Measurements from ENCODE around the gene MACROD2.
"Not testable (repeated sequence)": the region's sequence is repeated elsewhere in the genome, so short reads cannot be mapped to it uniquely, and the experiment has no call there.

MACROD2 gene

DNA sequence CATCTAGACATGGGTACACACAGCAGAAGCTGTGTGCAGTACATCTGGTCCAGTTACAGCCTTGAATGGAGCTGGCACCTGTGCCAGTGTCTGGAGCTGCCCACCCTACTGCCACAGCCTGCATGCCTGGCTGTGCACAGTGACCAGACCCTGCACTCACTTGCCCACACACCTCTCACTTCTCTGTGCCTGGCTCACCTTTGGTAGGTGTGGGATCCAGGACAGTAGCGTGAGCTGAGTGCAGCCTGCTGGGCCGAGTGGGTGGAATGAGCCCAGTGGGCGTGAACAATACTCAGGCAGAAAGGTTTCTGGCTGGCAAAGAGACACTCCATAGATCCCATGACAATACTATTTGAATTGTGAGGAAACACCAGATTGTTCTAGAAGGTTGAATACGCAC lies 1181.6 kb downstream of the MACROD2 start:
- DNase-seq (ENCODE audit: low read depth) = no peak

DNA sequence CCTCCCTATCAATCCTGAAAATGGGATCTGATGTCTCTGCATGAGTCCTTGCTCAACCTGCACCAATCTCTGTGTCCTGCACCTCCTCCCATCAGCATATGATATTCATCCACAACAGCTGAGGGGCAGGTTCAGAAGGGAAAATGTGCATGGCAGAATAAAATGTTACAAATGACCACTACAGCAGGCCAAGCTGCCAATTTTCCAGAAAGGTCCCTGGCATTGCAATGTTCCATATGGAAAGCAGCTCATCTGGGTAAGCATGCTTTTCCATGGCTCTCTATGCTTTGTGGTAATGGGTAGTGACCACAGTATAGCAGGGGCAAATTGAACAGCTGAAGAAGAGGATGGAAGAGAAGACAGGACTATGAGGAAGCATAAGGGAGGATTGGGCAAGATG lies 1183.3 kb downstream of the MACROD2 start:
- no peak for DNase-seq (ENCODE audit: low read depth)

DNA sequence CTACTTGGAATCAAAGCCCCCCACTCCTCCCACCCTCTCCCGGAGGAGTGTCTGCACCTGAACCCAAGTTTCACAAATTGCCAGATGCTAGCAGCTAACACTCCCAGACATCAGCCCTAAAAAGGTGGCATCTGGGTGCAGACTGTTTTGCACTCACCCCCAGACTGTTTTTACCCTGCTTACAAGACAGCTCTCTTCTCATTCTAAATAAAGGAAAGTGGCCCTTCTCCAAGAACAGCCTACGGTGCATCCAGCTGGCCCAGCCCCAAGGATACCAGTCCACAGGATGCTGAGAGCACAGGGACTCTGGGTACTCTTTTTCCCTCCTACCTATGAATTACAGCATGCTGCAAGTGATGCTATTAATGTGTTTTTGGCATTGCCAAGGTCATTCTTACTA lies 1184.1 kb downstream of the MACROD2 start:
- no peak for DNase-seq (ENCODE audit: low read depth)

DNA sequence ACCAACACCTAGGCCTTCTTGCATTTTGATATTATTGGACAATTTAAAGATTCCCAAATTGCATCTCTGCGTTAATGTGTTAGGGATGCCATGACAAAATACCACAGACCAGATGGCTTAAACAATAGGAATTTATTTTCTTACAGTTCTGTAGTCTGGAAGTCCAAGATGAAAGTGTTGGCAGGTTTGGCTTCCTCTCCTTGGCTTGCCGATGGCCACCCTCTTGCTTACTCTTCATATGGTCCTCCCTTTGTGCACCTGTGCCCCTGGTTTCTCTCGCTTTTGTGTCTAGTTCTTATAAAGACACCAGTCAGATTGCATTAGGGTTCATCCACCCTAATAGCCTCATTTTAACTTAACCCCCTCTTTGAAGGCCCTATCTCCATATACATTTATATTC lies 1184.5 kb downstream of the MACROD2 start:
- no peak for DNase-seq (ENCODE audit: low read depth)

DNA sequence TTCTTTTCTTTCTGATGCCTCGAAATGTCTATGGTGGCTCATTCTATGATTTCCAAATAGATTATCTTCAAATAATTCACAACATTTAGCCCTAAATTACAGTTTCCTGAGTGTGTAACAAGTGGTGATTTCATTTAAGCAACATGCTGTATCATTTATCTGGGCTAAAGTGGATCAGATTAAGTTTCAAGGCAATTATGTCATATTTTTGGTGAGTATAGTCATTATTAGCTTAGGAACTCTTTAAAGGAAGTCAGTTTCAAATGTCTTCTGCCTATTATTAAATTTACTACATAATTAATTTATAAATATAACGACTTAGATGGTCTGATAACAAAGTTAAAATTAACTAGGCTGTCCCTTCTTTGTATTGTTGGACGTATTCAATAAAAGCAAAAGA lies 1190.0 kb downstream of the MACROD2 start:
- DNase-seq (ENCODE audit: low read depth) = no peak

DNA sequence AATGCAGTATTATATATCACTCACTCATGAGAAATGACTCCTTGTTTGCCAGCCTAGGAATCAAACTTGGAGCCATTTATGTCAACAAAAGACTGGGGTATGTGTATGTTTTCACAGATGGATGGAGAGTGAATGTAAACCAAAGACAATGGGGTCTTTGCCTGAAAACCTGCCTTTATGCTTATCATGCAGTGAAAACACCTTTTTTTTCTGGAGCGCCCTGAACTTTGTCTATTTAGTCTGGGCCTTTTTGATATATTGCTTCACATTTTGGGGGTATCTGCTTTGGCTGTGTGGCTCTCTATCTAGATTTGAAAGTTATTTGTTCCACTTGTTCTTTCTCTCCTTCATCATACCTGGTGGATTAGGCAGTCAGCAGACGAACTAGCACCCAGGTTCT lies 1190.6 kb downstream of the MACROD2 start:
- no peak for DNase-seq (ENCODE audit: low read depth)

DNA sequence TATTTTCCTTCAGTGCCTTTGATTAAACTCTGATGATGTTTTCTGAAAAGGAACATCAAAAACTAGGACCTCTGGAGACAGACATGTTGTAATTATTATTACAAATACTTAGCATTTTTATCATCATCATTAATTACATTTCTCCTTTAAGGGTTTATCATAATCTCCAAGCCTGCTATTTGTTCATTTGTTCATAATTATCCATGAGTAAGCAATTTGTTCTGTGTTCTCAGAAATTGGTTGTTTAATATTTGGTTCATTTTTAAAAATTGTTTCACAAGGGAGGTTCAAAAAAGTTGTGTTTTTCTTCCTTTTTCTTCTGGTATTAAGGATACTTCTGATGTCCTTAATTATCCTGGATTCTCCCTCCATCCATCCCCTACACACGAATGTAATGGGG lies 1192.3 kb downstream of the MACROD2 start:
- no peak for DNase-seq (ENCODE audit: low read depth)

DNA sequence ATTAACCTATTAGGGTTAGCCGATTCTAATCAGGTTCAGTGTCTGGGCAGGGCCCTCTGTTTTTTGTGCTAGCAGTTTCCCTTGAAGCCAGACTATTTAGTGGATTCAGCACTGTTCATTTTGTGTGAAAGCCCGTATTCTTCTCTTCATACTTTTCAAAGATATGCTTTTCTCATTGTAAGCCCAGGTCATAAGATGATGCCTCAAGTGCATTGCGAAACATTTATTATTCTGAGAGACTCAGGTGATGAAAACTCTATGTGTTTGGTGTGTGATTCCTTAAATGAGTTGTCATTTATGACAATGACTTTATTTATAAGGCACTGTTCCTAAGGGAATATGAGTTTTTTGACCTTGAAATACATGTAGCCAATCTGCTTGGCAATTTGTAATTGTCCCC lies 1193.1 kb downstream of the MACROD2 start:
- DNase-seq (ENCODE audit: low read depth) = no peak

DNA sequence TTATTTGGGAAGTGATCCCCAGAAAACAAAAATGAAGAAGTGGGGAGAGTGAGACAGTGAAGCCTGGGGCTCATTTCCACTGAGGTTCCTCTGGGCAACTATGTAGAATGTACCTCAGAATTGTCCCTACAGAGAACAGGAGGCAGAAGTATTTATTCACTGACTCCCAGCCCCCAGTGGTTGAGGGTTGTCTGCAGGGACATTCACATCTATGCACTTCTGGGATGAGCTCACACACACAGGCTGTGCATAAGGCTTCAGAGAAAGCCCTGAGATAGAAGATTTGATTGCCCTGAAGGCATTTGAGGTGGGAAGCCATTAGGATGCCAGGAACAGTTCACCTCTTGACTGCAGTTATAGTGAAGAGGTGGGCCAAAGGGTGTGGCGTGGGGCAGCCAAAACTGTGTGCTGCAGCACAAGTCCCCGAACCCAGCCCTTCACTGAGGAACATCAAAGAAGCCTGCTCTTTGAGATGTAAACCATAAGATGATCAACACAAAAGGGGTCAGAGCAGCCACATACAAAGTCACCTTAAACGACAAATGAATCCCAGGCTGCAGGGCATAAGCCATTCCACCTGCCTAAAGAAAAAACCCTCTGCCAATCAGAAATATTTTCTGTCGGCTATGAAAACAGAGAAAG lies 1195.9 kb downstream of the MACROD2 start:
- DNase-seq (ENCODE audit: low read depth) = no peak

DNA sequence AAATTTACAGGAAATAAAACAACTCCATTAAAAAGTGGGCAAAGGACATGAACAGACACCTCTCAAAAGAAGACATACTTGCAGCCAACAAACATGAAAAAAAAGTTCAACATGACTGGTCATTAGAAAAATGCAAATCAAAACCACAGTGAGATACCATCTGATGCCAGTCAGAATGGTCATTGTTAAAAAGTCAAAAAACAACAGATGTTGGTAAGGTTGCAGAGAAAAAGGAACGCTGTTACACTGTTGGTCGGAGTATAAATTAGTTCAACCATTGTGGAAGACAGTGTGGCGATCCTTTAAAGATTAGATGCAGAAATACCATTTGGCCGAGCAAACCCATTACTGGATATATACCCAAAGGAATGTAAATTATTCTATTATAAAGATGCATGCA lies 1200.1 kb downstream of the MACROD2 start:
- no peak for DNase-seq (ENCODE audit: low read depth)

DNA sequence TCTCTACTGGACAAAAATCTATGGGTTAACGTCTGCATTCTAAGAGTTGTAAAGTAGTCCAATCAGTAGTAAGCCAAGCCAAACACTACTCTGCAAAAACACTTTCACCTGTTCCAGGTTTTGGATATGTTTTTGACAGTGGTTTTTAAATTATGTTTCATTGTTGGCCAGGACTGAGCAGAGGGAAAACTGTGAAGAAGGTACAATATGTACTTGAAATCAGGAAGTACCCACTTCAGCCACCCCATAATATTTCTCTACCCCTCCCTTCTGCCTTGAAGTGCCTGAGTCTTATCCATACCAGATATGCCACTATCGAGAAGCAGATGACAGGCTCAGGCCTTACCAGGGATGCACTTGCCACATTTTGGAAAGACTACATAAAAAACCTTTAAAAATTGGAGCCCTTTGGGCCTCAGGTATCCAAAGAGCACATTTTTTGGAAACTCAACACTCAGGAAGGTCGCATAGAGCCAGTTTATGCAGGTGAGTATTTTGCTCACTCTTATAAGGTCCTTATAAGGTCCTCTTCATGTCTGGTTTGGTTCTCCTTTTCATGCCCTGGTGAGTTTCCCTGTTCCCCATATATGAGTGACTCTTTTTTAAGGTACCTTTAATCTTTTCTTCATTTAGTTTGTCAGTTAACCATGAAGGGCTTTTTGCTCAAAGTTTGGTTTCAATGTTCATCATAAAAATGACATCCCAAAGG lies 1201.4 kb downstream of the MACROD2 start:
- no peak for DNase-seq (ENCODE audit: low read depth)

DNA sequence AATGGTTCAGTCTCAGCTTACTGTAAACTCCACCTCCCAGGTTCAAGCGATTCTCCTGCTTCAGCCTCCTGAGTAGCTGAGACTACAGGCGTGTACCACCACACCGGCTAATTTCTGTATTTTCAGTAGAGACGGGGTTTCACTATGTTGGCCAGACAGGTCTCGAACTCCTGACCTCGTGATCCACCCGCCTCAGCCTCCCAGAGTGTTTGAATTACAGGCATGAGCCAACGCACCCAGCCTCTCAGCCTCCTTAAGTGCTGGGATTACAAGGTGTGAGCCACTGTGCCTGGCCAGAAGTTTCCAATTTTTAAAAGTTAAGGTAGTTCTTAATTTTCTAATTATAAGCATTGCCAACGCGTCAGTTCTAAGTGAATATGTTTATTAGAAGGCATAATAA lies 1202.7 kb downstream of the MACROD2 start:
- not testable (repeated sequence) for DNase-seq (ENCODE audit: low read depth)

DNA sequence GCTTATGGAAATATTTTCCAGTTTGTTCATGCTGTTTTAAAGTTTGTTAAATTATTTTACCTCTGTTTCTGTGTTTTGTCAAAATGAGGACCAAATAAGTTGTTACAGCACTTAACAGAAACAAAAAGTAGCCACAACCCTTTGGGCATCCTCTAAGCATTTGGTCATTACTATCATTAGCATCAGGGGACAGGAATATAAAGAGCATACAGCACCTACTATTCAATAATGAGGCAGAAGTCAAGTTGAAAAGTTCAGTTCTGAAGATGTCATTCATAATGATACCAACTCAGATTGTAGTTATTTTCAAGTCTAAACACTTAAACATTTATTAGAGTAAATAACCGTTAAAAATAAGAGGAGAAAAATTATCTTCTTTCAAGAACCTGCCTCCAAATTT lies 1204.4 kb downstream of the MACROD2 start:
- no peak for DNase-seq (ENCODE audit: low read depth)

DNA sequence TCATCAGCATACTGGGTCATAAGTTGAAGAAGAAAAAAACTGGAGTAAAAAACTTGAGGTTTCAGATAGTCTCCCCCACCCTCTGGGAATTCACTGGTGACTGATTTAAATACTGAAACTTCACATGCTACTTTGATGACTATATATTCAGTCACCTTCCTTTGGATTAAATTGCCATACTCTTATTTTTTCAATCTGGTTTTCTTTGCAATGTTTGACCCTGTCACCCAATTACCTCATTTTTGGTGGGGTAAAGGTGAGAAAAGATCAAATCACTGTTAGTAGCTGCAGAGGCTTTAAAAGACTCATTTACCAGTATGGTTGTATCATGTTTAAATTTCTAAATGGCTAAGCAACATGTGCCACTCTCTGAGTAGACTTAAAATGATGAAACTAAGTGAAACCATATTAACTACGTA lies 1204.8 kb downstream of the MACROD2 start:
- no peak for DNase-seq (ENCODE audit: low read depth)

DNA sequence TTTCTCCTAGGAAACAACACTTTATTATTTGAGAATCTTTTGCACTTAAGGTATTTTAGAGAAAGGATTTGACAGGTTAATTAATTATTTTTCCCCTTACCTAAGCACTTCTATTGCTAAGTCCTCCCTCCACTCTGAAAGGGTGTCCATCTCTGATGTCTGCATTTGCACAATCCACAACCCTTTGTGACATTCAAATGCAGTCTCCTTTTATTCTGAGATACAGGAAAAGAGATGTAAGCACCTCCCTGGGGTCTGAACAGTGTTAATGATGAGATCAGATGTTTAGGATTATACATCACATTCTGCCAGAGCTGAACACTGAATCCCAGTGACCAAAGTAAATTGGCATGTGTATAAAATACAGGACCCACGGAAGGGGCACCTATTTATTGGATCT lies 1206.3 kb downstream of the MACROD2 start:
- DNase-seq (ENCODE audit: low read depth) = no peak

DNA sequence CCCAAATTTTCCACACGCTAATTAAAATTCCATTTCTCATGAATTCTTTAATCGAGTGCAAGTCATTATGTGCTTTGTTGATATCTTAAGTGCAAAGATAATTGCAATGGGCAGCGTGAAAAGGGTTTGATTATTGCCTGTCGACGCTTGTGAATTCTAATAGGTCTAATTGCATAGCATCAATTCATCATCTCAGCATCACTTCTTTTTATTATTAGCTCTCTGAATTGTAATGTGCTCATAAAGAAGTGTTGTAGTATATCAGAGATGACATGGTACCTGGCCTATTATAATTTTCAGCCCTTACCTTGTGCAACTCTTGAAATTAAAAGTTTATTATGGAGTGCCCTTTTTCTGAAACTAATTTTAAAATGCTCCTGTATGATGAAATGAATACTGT lies 1208.9 kb downstream of the MACROD2 start:
- no peak for DNase-seq (ENCODE audit: low read depth)

DNA sequence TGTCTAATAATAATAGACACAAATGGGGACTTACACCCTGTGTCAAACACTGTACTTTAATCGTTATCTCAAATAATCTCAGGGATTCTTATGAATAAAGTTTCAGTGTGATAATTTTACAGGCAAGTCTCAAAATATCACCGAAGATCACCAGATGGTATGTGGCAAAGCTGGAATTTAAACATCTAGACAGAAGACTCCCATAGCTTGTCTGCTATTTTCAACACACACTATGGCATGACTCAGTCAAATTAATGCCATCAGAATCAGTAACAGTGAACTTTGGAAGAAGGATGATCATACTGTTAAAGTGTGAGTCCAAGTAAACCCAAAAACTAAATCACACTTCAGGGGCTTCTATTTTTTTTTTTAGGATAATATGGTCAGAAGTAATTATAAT lies 1209.7 kb downstream of the MACROD2 start:
- no peak for DNase-seq (ENCODE audit: low read depth)

DNA sequence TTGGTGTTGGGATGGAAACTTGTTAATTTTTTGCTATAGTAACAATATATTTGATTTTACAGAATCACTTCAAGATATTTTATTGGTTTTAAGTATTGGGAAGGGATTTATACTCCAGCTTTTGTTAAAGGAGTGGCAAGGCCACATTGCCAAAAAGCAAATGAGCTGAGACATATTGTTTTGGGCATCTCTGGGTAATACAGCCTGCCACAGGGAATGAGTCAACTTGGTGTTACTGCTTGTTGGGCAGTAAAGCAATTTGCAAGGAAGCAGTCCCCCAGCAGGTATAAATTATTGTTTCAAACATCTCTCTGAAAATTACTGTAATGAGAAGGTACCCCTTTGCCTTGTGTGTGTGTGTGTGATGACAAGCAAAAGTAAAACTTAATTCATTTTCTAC lies 1210.4 kb downstream of the MACROD2 start:
- no peak for DNase-seq (ENCODE audit: low read depth)

DNA sequence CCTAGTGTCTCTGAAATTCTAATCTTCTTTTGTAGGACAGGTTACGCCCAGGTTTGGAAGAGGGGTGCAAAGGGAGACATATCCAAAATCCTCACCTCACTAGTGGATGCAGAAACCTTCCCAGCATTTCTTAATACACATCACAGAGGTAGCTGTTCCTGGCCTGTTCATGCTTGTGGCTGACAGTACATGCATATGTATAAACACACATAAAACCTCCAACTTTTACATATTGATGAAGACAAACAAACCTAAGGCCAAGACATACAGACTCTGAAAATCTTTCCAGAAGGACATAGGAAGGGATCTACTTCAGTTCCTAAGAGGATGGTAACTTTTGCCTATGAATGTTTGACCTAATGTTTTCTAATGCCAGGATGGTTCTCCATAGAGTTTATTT lies 1214.2 kb downstream of the MACROD2 start:
- DNase-seq (ENCODE audit: low read depth) = no peak

DNA sequence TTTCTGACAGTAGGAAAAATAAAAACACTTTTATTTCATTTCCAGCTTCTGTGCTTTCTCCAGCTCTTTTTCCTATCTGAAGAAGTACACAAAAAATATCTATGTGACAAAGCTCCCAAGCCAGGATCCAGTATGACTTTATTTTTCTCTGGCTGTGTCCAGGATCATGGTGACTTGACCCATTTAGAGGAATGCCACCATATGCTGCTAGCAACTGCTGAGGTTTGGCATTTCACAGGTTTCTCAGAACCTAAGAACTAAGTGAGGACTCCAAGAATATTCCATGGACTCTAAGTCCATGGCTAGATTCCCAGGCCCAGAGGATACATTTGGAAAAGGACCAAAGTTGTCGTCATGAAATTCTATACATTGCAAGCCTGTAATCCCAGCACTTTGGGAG lies 1218.7 kb downstream of the MACROD2 start:
- no peak for DNase-seq (ENCODE audit: low read depth)

DNA sequence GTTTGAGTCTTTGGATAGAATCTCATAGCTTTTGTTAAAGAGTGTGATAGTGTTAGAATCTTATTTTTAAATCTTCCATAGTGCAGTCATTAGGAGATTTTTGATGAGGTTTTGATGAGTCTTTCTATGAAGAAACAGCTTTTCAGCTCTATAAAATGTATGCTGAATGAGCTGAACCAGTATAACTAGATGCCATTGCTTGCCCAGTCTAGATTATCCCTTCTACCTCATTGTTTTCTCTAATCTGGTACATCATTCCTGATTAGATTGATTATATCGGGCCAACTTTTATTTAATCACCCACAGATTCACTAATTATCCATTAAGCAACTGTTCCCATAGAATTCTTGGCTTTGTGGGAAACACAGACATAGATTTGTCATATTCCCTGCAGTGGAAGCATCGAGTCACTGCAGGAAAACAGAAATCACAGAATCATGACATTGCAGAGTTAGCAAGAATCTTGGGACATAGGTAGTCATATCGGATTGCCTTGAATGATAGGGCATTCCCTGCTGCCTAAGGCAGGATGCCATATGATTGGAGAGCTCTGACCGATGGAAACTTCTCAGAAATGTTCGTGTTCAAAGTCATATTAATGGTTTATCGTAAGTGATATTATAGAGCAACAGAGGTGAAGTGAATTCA lies 1224.8 kb downstream of the MACROD2 start:
- DNase-seq (ENCODE audit: low read depth) = no peak

DNA sequence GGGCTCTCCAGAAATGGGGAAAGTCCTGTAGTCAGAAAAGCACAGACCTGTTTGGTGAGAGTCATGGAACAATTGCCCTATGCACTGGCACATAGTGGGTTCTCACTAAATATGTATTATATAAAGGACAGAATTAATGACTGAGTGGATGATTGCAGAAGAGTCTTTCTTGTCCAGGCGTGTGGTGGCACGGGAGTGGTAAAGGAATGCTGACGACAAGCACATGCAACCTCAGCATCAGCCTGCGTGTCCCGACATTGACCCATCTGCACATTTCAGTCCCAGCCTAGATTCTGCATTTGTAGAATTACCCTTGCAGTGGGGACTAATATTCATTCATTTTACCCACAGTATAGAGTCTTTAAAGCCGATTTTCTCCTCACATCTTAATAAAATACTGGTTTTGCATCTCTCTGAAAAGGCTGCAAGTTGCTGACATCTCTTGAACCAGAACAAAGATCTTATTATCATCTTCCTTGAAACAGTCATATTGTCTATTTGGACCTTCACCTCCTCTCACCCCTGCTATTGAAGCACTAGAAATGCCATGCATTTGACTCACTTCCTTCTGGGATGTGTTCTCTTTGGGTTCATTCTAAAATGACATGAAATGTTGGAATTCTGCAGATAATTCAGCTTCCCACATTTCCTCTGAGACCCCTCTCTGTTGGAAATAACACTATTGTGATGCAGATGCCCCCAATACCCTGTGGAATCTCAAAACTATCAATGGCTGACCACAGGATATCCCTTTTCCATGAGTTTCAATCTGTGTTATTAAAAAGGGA lies 1225.7 kb downstream of the MACROD2 start:
- DNase-seq (ENCODE audit: low read depth) = no peak
